Fibroblast of the aortic adventitia (primary cell): ENCODE results near the gene CAMK1D. TPM values are rescaled to one million over a fixed set of nuclear protein-coding genes. Genes with fewer than 3 reads are reported as not detected.

Source experiments
- DNase-seq: peaks from one replicate; pipeline ENCODE4 v3.0.0-alpha.2; 2010; ENCODE audit warnings: low read depth
- H3K4me3 ChIP-seq: 2 replicates; pipeline ENCODE4 v1.5.1; 2011; ENCODE audit warnings: low read depth, mild to moderate bottlenecking, control low read depth, low read length, moderate library complexity
- total RNA-seq: library from RNA; depleted of rRNA; stranded (reverse); fragments of >200 nt; gene quantifications from 2 replicates; pipeline ENCODE4 v1.2.3, GENCODE V29; 2012; ENCODE audit warnings: low replicate concordance
- TF ChIP-seq, protein P1 (sequence below): IDR thresholded peaks from 2 replicates; pipeline ENCODE4 v1.5.1; 2011; ENCODE audit warnings: mild to moderate bottlenecking, low read length, control low read depth, inconsistent platforms; ENCODE audit not compliant: insufficient read depth

The CAMK1D gene
- total RNA-seq, 1 donor, result 9.8 TPM

DNA sequence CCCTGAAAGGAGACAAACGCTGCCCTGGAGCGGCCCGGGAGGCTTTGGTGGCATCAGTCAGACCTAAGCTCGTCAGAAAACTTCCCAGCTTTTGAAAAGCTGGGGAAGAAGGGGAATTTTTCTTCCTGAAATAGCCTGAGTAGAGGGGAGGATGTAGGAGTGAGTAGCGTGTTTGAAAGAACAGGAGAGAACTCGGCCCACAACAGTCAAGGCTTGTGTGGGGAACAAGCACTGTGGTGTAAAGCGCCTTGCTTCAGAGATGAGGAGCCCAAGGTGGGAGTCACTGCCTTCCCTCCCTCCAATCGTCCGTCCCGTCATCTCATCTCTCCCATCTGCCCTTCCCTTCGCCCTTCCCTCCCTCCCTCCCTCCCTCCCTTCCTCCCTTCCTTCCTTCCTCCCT lies 273.3 kb downstream of the CAMK1D start:
- H3K4me3 ChIP-seq, result no peak overlapping the region
- DNase-seq, result no peak
- TF ChIP-seq, protein P1, sequence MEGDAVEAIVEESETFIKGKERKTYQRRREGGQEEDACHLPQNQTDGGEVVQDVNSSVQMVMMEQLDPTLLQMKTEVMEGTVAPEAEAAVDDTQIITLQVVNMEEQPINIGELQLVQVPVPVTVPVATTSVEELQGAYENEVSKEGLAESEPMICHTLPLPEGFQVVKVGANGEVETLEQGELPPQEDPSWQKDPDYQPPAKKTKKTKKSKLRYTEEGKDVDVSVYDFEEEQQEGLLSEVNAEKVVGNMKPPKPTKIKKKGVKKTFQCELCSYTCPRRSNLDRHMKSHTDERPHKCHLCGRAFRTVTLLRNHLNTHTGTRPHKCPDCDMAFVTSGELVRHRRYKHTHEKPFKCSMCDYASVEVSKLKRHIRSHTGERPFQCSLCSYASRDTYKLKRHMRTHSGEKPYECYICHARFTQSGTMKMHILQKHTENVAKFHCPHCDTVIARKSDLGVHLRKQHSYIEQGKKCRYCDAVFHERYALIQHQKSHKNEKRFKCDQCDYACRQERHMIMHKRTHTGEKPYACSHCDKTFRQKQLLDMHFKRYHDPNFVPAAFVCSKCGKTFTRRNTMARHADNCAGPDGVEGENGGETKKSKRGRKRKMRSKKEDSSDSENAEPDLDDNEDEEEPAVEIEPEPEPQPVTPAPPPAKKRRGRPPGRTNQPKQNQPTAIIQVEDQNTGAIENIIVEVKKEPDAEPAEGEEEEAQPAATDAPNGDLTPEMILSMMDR, result no peak

DNA sequence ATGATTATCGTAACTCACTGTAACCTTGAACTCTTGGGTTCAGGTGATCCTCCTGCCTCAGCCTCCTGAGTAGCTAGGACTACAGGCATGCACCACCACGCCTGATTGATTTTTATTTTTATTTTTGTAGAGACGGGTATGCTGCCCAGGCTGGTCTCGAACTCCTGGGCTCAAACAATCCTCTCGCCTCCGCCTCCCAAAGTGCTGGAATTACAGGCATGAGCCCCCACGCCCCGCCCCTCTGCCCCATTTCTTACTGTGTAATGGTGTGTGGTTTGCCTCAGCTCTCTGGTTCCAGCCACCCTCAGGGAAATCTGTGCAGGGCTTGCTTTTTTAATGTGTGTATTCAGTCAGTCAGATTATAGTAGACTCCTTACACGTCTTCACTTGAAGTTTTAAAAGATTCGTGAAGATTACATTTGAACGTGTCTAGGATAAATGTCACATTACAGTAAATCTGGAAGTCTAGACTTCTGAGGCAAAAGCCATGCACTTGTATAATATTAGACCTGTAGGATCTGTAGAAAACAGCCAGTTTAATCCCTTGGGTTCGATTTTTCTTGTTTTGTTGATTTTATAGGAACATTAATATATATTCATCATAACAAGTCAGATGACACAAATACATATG lies 276.2 kb downstream of the CAMK1D start:
- no peak overlapping the region for H3K4me3 ChIP-seq
- TF ChIP-seq, protein P1, result no peak
- DNase-seq, result no peak

DNA sequence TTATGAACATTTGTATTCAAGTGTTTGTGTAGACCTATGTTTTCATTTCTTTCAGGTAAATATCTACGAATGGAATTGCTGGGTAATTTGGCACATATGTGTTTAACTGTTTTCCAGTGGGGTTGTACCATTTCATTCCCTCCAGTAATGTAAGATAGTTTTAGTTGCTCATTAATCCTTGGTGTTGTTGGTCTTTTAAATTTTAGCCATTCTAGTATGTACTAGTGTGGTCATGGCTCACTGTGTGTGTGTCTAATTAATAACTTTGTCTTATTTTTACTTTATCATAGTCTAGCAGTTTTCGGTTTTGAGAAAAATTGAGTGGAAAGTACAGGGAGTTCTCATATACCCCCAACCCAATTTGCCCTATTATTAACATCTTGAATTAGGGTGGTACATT lies 278.8 kb downstream of the CAMK1D start:
- no peak for DNase-seq
- TF ChIP-seq, protein P1, result no peak
- no peak overlapping the region for H3K4me3 ChIP-seq

DNA sequence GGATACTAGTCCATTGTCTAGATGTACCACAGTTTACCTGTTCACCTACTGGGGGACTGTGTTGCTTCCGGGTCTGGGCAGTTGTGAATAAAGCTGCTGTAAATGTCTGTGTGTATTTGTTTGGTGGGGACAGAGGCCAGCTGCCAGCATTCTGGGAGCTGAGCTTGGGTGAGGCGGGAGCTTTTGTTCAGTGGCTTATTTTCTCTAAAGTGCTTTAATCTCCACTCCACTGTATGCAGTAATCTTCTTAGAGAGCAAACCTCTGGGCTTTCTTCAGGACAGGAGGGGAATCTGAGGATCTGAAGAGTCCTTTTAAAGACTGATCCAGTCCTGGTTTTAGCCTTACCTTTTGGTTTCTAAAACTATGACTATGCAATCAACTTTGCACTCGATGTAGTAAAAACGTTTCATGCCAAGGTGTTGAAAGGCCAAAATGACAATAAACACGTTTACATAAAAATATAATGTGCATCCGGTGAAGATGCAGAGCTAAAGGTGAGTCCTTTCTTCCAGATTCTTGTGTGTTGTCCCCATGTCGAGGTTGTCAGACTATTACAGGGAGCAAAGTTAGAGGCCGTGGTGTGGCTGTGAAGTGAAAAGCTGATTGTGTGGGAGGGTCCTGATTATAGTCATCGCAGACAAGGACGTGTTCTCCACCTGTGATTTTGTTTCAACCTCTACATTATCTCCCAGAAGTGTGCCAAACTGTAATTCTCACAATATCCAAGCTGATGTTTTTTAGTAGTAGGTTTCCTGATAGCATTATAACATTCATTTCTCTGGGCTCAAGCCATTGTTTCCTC lies 279.8 kb downstream of the CAMK1D start:
- no peak overlapping the region for H3K4me3 ChIP-seq
- TF ChIP-seq, protein P1, result no peak
- DNase-seq, result no peak

DNA sequence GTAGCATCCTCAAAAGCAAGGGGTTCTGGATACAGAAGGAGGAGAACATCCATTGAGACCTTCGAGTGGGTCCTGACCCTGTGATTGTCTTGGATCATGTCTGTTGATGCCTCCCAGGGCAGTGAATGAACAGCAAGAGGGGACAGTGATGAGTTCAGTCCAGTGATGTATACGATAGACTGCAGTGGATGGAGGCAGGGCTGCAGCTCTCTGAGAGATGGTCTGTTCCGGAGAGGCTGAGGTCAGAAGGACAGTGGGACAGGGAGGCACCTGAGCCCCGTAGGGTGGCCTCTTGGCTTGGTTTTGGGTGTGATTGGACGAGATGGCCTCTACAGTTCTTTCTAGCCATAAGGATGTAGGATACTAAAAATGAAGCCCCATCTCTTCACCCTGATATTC lies 280.4 kb downstream of the CAMK1D start:
- no peak for DNase-seq
- TF ChIP-seq, protein P1, result no peak
- H3K4me3 ChIP-seq, result no peak overlapping the region

DNA sequence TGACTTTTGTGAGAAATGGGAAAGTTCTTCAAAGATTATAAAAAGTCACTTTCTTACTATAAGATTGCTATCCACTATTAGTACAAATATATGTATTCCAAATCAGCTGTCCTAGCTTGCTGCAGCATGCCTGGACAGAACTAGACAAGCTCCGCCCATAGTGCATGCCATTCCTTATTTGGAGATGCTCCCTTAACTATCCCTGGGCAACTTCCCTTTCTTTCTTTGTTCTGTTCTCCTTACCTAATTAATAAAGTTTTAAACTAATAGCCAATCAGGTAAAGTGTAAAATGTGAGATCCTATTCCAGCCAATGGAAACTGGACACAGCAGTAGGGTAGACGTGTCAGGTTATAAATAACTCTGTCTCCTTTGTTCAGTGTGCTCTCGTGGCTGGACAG lies 281.9 kb downstream of the CAMK1D start:
- TF ChIP-seq, protein P1, result no peak
- H3K4me3 ChIP-seq, result no peak overlapping the region
- DNase-seq, result peak; percentile 4
